A549 (cell line): ENCODE results near the gene EFCAB14.

Experiments used
- BCL3 ChIP-seq: fragments of >200 bp; sonication (Bioruptor Twin); formaldehyde crosslinking; IDR thresholded peaks from 3 replicates; pipeline ENCODE4 v1.6.1; 2016
- CTCF ChIP-seq: fragments of >200 bp; sonication (Bioruptor Twin); formaldehyde crosslinking; IDR thresholded peaks from 3 replicates; pipeline ENCODE4 v1.5.1; 2016
- ELK1 ChIP-seq: fragments of 150-350 bp; IDR thresholded peaks from 2 replicates; pipeline ENCODE4 v1.6.1; 2014; ENCODE audit warnings: low read depth, mild to moderate bottlenecking, low read length
- EP300 ChIP-seq, 2 experiments: fragments of >200 bp; sonication (Bioruptor Twin); formaldehyde crosslinking; IDR thresholded peaks; 2 replicates in 1 of 2; 3 replicates in 1 of 2; pipeline ENCODE4 v1.6.1; 2016 to 2017
- JUN ChIP-seq, 2 experiments: fragments of >200 bp; sonication (Bioruptor Twin); formaldehyde crosslinking; IDR thresholded peaks; 2 replicates in 1 of 2; 3 replicates in 1 of 2; pipeline ENCODE4 v1.6.1; 2016 to 2017
- MAFK ChIP-seq: fragments of 450-650 bp; IDR thresholded peaks from 2 replicates; pipeline ENCODE4 v1.6.1; 2014; ENCODE audit not compliant: partially characterized antibody
- POLR2A ChIP-seq: IDR thresholded peaks from 2 replicates; pipeline ENCODE4 v1.6.1; 2012; ENCODE audit warnings: mild to moderate bottlenecking, low read length
- RFX5 ChIP-seq: fragments of 450-650 bp; IDR thresholded peaks from 2 replicates; pipeline ENCODE4 v1.7.1; 2014; ENCODE audit warnings: antibody characterized with exemption, mild to moderate bottlenecking, moderate library complexity
- SMC3 ChIP-seq: fragments of >200 bp; sonication (Bioruptor Twin); formaldehyde crosslinking; IDR thresholded peaks from 3 replicates; pipeline ENCODE4 v1.6.1; 2018; ENCODE audit warnings: inconsistent platforms
- TFCP2L1 ChIP-seq: fragments of 250-450 bp; sonication (Bioruptor Pico); IDR thresholded peaks from 2 replicates; pipeline ENCODE4 v1.5.0; 2021; ENCODE audit warnings: mild to moderate bottlenecking
- TF ChIP-seq, protein P1 (sequence below): IDR thresholded peaks from 2 replicates; pipeline ENCODE4 v1.6.1; 2012; ENCODE audit warnings: low read depth, borderline replicate concordance
- TF ChIP-seq, protein P2 (sequence below): IDR thresholded peaks from 2 replicates; pipeline ENCODE4 v1.6.1; 2012

- TF ChIP-seq CTCF = no peak
- TF ChIP-seq POLR2A = no peak
- TF ChIP-seq ELK1 = no peak
- TF ChIP-seq TFCP2L1 (CRISPR knock-in tag) = no peak
- TF ChIP-seq BCL3 = no peak
- no peak for TF ChIP-seq JUN (IDR thresholded peaks at IDR 0.05)
- TF ChIP-seq MAFK = no peak
- TF ChIP-seq, protein P1, sequence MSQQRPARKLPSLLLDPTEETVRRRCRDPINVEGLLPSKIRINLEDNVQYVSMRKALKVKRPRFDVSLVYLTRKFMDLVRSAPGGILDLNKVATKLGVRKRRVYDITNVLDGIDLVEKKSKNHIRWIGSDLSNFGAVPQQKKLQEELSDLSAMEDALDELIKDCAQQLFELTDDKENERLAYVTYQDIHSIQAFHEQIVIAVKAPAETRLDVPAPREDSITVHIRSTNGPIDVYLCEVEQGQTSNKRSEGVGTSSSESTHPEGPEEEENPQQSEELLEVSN = no peak
- TF ChIP-seq EP300 (IDR thresholded peaks at IDR 0.05) = no peak
- no peak for TF ChIP-seq SMC3
- TF ChIP-seq RFX5 = no peak
- TF ChIP-seq, protein P2, sequence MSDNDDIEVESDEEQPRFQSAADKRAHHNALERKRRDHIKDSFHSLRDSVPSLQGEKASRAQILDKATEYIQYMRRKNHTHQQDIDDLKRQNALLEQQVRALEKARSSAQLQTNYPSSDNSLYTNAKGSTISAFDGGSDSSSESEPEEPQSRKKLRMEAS = no peak
Measured at GRCh38 chr1:46659307-46659870, 59.5 kb downstream of the EFCAB14 start.
